Esophagus squamous epithelium (tissue), 5 donors: ENCODE data around the gene AP2S1. TPM values are rescaled to one million over a fixed set of nuclear protein-coding genes. Genes with fewer than 3 reads are reported as not detected.
A peak's percentile ranks its signal among the peaks of the same experiment; 100 is the strongest.
"Not testable (repeated sequence)": the region's sequence is repeated elsewhere in the genome, so short reads cannot be mapped to it uniquely, and the experiment has no call there.

Source experiments
- DNase-seq: peaks from one replicate; lab custom pipeline; 2025; lab: John Stamatoyannopoulos, UW
- H3K27ac ChIP-seq, 4 donors: fragments of 200-600 bp; sonication (generic); one replicate each; pipeline ENCODE4 v1.5.1; 2016 to 2019; ENCODE audit warnings: mild to moderate bottlenecking in 1 of 4
- H3K27me3 ChIP-seq, 4 donors: fragments of 200-600 bp; sonication (generic); 1 replicate in 3 of 4; 2 replicates in 1 of 4; pipeline versions ENCODE4 v1.5.1 to v1.6.0; 2017 to 2021; ENCODE audit warnings: antibody characterized with exemption in 1 of 4
- H3K36me3 ChIP-seq, 3 donors: fragments of 200-600 bp; sonication (generic); one replicate each; pipeline ENCODE4 v1.5.1; 2016 to 2019
- H3K4me1 ChIP-seq, 3 donors: fragments of 200-600 bp; sonication (generic); one replicate each; pipeline ENCODE4 v1.5.1; 2017 to 2019
- H3K4me3 ChIP-seq, 4 donors: fragments of 200-600 bp; sonication (generic); 1 replicate in 3 of 4; 2 replicates in 1 of 4; pipeline ENCODE4 v1.5.1; 2016 to 2019; ENCODE audit warnings: mild to moderate bottlenecking in 2 of 4, moderate library complexity in 1 of 4
- H3K9me3 ChIP-seq, 3 donors: fragments of 200-600 bp; sonication (generic); one replicate each; pipeline ENCODE4 v1.5.1; 2016 to 2019
- CTCF ChIP-seq, 6 experiments: fragments of 450-650 bp in 4 of 6; fragments of 200-600 bp in 2 of 6; sonication (generic) in 2 of 6; IDR thresholded peaks; one replicate each; pipeline ENCODE4 v1.5.1; 2016 to 2019; ENCODE audit warnings: antibody characterized with exemption in 6 of 6, mild to moderate bottlenecking in 4 of 6, moderate library complexity in 4 of 6
- POLR2A ChIP-seq, 4 donors: fragments of 450-650 bp; IDR thresholded peaks; one replicate each; pipeline ENCODE4 v1.6.1; 2017; ENCODE audit warnings: antibody characterized with exemption in 4 of 4, mild to moderate bottlenecking in 4 of 4, moderate library complexity in 3 of 4
- WGBS, 2 donors: methylation state at CpG; one replicate each; pipeline ENCODE4 v1.1.5; 2018; 5-methylcytosine and 5-hydroxymethylcytosine counted together
- intact Hi-C: fragments of 100-400 bp; cut with DNase I; formaldehyde crosslinking; loops from one replicate; pipeline ENCODE4 v1.15.0; 2022
- total RNA-seq, 4 donors: library from RNA; depleted of rRNA; stranded (reverse); fragments of >200 nt; gene quantifications; one replicate each; pipeline ENCODE4 v1.1.0, GENCODE V29; 2016
- donor health status: DM: yes; HTN: yes; CAD: no.

Gene AP2S1
- total RNA-seq, 4 donors from 2014 or later: 83.0 to 230 (median 133) TPM

- DNase-seq: no peak
- Histone ChIP-seq H3K4me3 (no peak overlapping the region), H3K27me3 (no peaks in the 10 kb centered on the region), H3K4me1 (peaks cover 0 to 17% (median 0%) of the 10 kb centered on the region in 3 donors), H3K9me3 (no peaks in the 10 kb centered on the region), H3K27ac (peak overlapping the region in 3 of 4 donors; percentile 55 to 65 (median 60)), H3K36me3 (no peaks in the 10 kb centered on the region)
- intact Hi-C loops: no loop called here
- 60 to 69% methylated on average over 17 to 18 of the region's 24 CpGs for WGBS, 2 donors
- TF ChIP-seq POLR2A (IDR thresholded peaks at IDR 0.05) (no peak), CTCF (IDR thresholded peaks at IDR 0.05) (no peak)
Observed at GRCh38 chr19:46812977-46813838, 37.4 kb downstream of the AP2S1 start.

GRCh38 chr19:46809534-46810272 lies 40.9 kb downstream of the AP2S1 start:
- H3K9me3 ChIP-seq: no peaks in the 10 kb centered on the region
- H3K27me3 ChIP-seq: no peaks in the 10 kb centered on the region
- 75 to 89% methylated on average over 9 to 12 of the region's 13 CpGs for WGBS, 2 donors
- H3K4me3 ChIP-seq: no peak overlapping the region
- intact Hi-C loops: no loop called here
- TF ChIP-seq CTCF (IDR thresholded peaks at IDR 0.05) (no peak), POLR2A (IDR thresholded peaks at IDR 0.05) (no peak)
- peaks cover 0 to 17% (median 0%) of the 10 kb centered on the region in 3 donors for H3K4me1 ChIP-seq
- no peak overlapping the region for H3K27ac ChIP-seq
- H3K36me3 ChIP-seq: no peaks in the 10 kb centered on the region
- DNase-seq: no peak

- Histone ChIP-seq H3K27ac (peak overlapping the region in 1 of 4 donors; percentile 50), H3K36me3 (no peaks in the 10 kb centered on the region), H3K4me1 (no peaks in the 10 kb centered on the region), H3K9me3 (no peaks in the 10 kb centered on the region), H3K27me3 (no peaks in the 10 kb centered on the region), H3K4me3 (no peak overlapping the region)
- DNase-seq: no peak
- intact Hi-C loops: no loop called here
- whole genome bisulfite sequencing, 2 donors: 74 to 85% methylated on average over 7 of the region's 7 CpGs
- TF ChIP-seq POLR2A (IDR thresholded peaks at IDR 0.05): no peak
- no peak for TF ChIP-seq CTCF (IDR thresholded peaks at IDR 0.05)
Observed at GRCh38 chr19:46806656-46807055, 44.0 kb downstream of the AP2S1 start.

GRCh38 chr19:46804432-46804831 lies 46.2 kb downstream of the AP2S1 start:
- 79 to 90% methylated on average over 4 of the region's 4 CpGs for WGBS, 2 donors
- H3K27me3 ChIP-seq: not testable (repeated sequence)

GRCh38 chr19:46803555-46803954 lies 47.1 kb downstream of the AP2S1 start:
- Histone ChIP-seq H3K9me3 (no peaks in the 10 kb centered on the region), H3K4me1 (no peaks in the 10 kb centered on the region), H3K27ac (no peak overlapping the region), H3K4me3 (no peak overlapping the region), H3K27me3 (no peaks in the 10 kb centered on the region), H3K36me3 (no peaks in the 10 kb centered on the region)
- intact Hi-C loops: no loop called here
- no peak for DNase-seq
- TF ChIP-seq POLR2A (IDR thresholded peaks at IDR 0.05) (no peak), CTCF (IDR thresholded peaks at IDR 0.05) (no peak)
- WGBS, 2 donors: 58 to 80% methylated on average over 1 to 2 of the region's 2 CpGs

More at GRCh38 chr19:46804432-46804831, 46.2 kb downstream of the AP2S1 start:
- H3K36me3 ChIP-seq, intact Hi-C loops, DNase-seq, H3K27ac ChIP-seq, H3K4me3 ChIP-seq, H3K9me3 ChIP-seq, H3K4me1 ChIP-seq: not testable (repeated sequence)
